Stomach (tissue), 9 donors: Measurements from ENCODE around the gene SLC22A4. TPM values are rescaled to one million over a fixed set of nuclear protein-coding genes. Genes with fewer than 3 reads are reported as not detected.
A peak's percentile ranks its signal among the peaks of the same experiment; 100 is the strongest.

ENCODE experiments used
- DNase-seq, 2 donors: peaks; one replicate each; pipeline versions ENCODE4 v3.0.0 to v3.0.0-alpha.2; 2013 to 2019
- H3K27ac ChIP-seq, 5 donors: fragments of 200-600 bp in 4 of 5; sonication (generic) in 4 of 5; one replicate each; pipeline ENCODE4 v1.5.1; 2013 to 2019; ENCODE audit warnings: mild to moderate bottlenecking in 1 of 5, moderate library complexity in 1 of 5
- H3K27me3 ChIP-seq, 3 donors: fragments of 200-600 bp; sonication (generic); one replicate each; pipeline ENCODE4 v1.5.1; 2017 to 2019; ENCODE audit warnings: mixed run types in 1 of 3
- H3K36me3 ChIP-seq, 4 donors: fragments of 200-600 bp; sonication (generic); 1 replicate in 3 of 4; 2 replicates in 1 of 4; pipeline ENCODE4 v1.5.1; 2016 to 2019
- H3K4me1 ChIP-seq, 4 donors: fragments of 200-600 bp; sonication (generic); one replicate each; pipeline ENCODE4 v1.5.1; 2016 to 2019
- H3K4me3 ChIP-seq, 4 donors: fragments of 200-600 bp; sonication (generic) in 3 of 4; one replicate each; pipeline ENCODE4 v1.5.1; 2016 to 2019; ENCODE audit warnings: mild to moderate bottlenecking in 1 of 4
- H3K9me3 ChIP-seq, 4 donors: fragments of 200-600 bp; sonication (generic); one replicate each; pipeline ENCODE4 v1.5.1; 2016 to 2019
- CTCF ChIP-seq, 7 experiments: fragments of 450-650 bp in 4 of 7; fragments of 200-600 bp in 3 of 7; sonication (generic) in 3 of 7; IDR thresholded peaks; one replicate each; pipeline ENCODE4 v1.5.1; 2016 to 2019; ENCODE audit warnings: antibody characterized with exemption in 7 of 7, control low read depth in 2 of 7, mild to moderate bottlenecking in 1 of 7
- EP300 ChIP-seq: sonication (generic); formaldehyde crosslinking; IDR thresholded peaks from one replicate; pipeline ENCODE4 v1.6.1; 2017; ENCODE audit warnings: antibody characterized with exemption
- POLR2A ChIP-seq, 4 donors: fragments of 450-650 bp; IDR thresholded peaks; one replicate each; pipeline ENCODE4 v1.6.1; 2016; ENCODE audit warnings: antibody characterized with exemption in 4 of 4, control low read depth in 2 of 4, mild to moderate bottlenecking in 1 of 4, moderate library complexity in 1 of 4
- POLR2AphosphoS5 ChIP-seq, 3 donors: sonication (generic); formaldehyde crosslinking; IDR thresholded peaks; one replicate each; pipeline ENCODE4 v1.6.1; 2016; ENCODE audit warnings: antibody characterized with exemption in 3 of 3
- WGBS, 5 donors: extraction: QIAGEN DNeasy Blood & Tissue Kit in 3 of 5; methylation state at CpG; one replicate each; pipeline versions ENCODE4 v1.1.5 to v1.1.7; 2013 to 2018; 5-methylcytosine and 5-hydroxymethylcytosine counted together
- intact Hi-C: fragments of 100-400 bp; cut with DNase I; formaldehyde crosslinking; loops from one replicate; pipeline ENCODE4 v1.15.1; 2023; ENCODE audit warnings: low total_unique reads
- polyA plus RNA-seq, 3 donors: library from polyadenylated mRNA; stranded (reverse); fragments of 200-250 nt; gene quantifications; one replicate each; pipeline ENCODE4 v1.2.3, GENCODE V29; 2013
- total RNA-seq, 5 donors: library from RNA; depleted of rRNA; stranded (reverse); fragments of >200 nt; gene quantifications; one replicate each; pipeline versions ENCODE4 v1.1.0 to v1.2.3, GENCODE V29; 2014 to 2016
- donor health status: healthy with polysubstance abuse.
- donor health status: Bipolar disorder and iron deficiency.
- donor health status: healthy.

SLC22A4 gene
- total and polyA plus RNA-seq, 8 donors = 0.31 to 24.5 (median 0.53) TPM; not detected in 2

- intact Hi-C loops = no loop called here
These were observed 84.4 kb downstream of the SLC22A4 start for GRCh38 chr5:132378580-132378979.

GRCh38 chr5:132380047-132380446, 85.9 kb downstream of the SLC22A4 start:
- peaks cover 3 to 31% (median 11%) of the 10 kb centered on the region in 4 donors for H3K4me1 ChIP-seq
- TF ChIP-seq POLR2AphosphoS5 (IDR thresholded peaks at IDR 0.05) = no peak
- TF ChIP-seq EP300 = no peak
- TF ChIP-seq CTCF (IDR thresholded peaks at IDR 0.05) = no peak
- TF ChIP-seq POLR2A (IDR thresholded peaks at IDR 0.05) = no peak
- no peaks in the 10 kb centered on the region for H3K9me3 ChIP-seq
- WGBS, 5 donors = 91 to 95% (median 93%) methylated on average over 6 of the region's 6 CpGs
- peaks cover 0 to 49% (median 38%) of the 10 kb centered on the region in 4 donors for H3K36me3 ChIP-seq
- H3K4me3 ChIP-seq = no peak overlapping the region
- H3K27ac ChIP-seq = no peak overlapping the region
- intact Hi-C loops = loop anchor here (10.0 kb wide), 1 partner anchor 125 kb away; no protein-coding TSS in a partner anchor
- no peak for DNase-seq
- no peaks in the 10 kb centered on the region for H3K27me3 ChIP-seq

More at GRCh38 chr5:132378580-132378979, 84.4 kb downstream of the SLC22A4 start:
- peak in 1 of 2 donors; percentile 32 for DNase-seq
- TF ChIP-seq EP300 (no peak), POLR2AphosphoS5 (IDR thresholded peaks at IDR 0.05) (no peak), POLR2A (IDR thresholded peaks at IDR 0.05) (no peak)
- H3K36me3 ChIP-seq = peaks cover 0 to 38% (median 29%) of the 10 kb centered on the region in 4 donors
- WGBS, 5 donors = 51 to 85% (median 70%) methylated on average over 3 of the region's 3 CpGs
- H3K9me3 ChIP-seq = no peaks in the 10 kb centered on the region
- no peaks in the 10 kb centered on the region for H3K27me3 ChIP-seq
- H3K4me3 ChIP-seq = no peak overlapping the region
- H3K27ac ChIP-seq = no peak overlapping the region
- H3K4me1 ChIP-seq = peaks cover 0 to 22% (median 2%) of the 10 kb centered on the region in 4 donors

GRCh38 chr5:132380741-132381140, 86.5 kb downstream of the SLC22A4 start:
- Histone ChIP-seq H3K4me3 (no peak overlapping the region), H3K4me1 (peaks cover 10 to 36% (median 18%) of the 10 kb centered on the region in 4 donors), H3K9me3 (no peaks in the 10 kb centered on the region), H3K27me3 (no peaks in the 10 kb centered on the region), H3K36me3 (peaks cover 0 to 49% (median 38%) of the 10 kb centered on the region in 4 donors), H3K27ac (no peak overlapping the region)
- TF ChIP-seq CTCF (IDR thresholded peaks at IDR 0.05) (no peak), EP300 (no peak), POLR2A (IDR thresholded peaks at IDR 0.05) (no peak), POLR2AphosphoS5 (IDR thresholded peaks at IDR 0.05) (no peak)
- WGBS, 5 donors = 79 to 92% (median 91%) methylated on average over 2 of the region's 2 CpGs
- intact Hi-C loops = loop anchor here (10.0 kb wide), 1 partner anchor 124 kb away; no protein-coding TSS in a partner anchor
- no peak for DNase-seq

GRCh38 chr5:132381614-132382013, 87.4 kb downstream of the SLC22A4 start:
- Histone ChIP-seq H3K4me1 (peaks cover 18 to 36% (median 27%) of the 10 kb centered on the region in 4 donors), H3K36me3 (peaks cover 0 to 49% (median 38%) of the 10 kb centered on the region in 4 donors), H3K27me3 (no peaks in the 10 kb centered on the region), H3K9me3 (no peaks in the 10 kb centered on the region), H3K27ac (no peak overlapping the region), H3K4me3 (no peak overlapping the region)
- no peak for TF ChIP-seq POLR2AphosphoS5 (IDR thresholded peaks at IDR 0.05)
- TF ChIP-seq POLR2A (IDR thresholded peaks at IDR 0.05) = no peak
- TF ChIP-seq EP300 = no peak
- no peak for TF ChIP-seq CTCF (IDR thresholded peaks at IDR 0.05)
- intact Hi-C loops = loop anchor here (10.0 kb wide), 1 partner anchor 123 kb away; no protein-coding TSS in a partner anchor
- 52 to 84% (median 74%) methylated on average over 1 of the region's 1 CpG for WGBS, 5 donors
- DNase-seq = no peak

GRCh38 chr5:132383261-132383660, 89.1 kb downstream of the SLC22A4 start:
- intact Hi-C loops = loop anchor here (10.0 kb wide), 1 partner anchor 122 kb away; no protein-coding TSS in a partner anchor
- no peak for DNase-seq

More at GRCh38 chr5:132383261-132383660, 89.1 kb downstream of the SLC22A4 start:
- Histone ChIP-seq H3K36me3 (peaks cover 0 to 49% (median 35%) of the 10 kb centered on the region in 4 donors), H3K27me3 (no peaks in the 10 kb centered on the region), H3K4me3 (no peak overlapping the region), H3K4me1 (peaks cover 35 to 46% (median 40%) of the 10 kb centered on the region in 4 donors), H3K9me3 (no peaks in the 10 kb centered on the region), H3K27ac (no peak overlapping the region)
- TF ChIP-seq POLR2AphosphoS5 (IDR thresholded peaks at IDR 0.05) (no peak), CTCF (IDR thresholded peaks at IDR 0.05) (no peak), POLR2A (IDR thresholded peaks at IDR 0.05) (no peak), EP300 (no peak)
- 39 to 100% (median 97%) methylated on average over 1 of the region's 1 CpG for WGBS, 5 donors
